Renal pelvis (tissue), 4 donors: Measurements from ENCODE around the gene SRCIN1. TPM values are rescaled to one million over a fixed set of nuclear protein-coding genes. Genes with fewer than 3 reads are reported as not detected.
"Not testable (repeated sequence)": the region's sequence is repeated elsewhere in the genome, so short reads cannot be mapped to it uniquely, and the experiment has no call there.

Experiments used
- DNase-seq: peaks from one replicate; pipeline ENCODE4 v3.0.0-alpha.2; 2013
- polyA plus RNA-seq, 3 donors: library from polyadenylated mRNA; unstranded; fragments of 120-200 nt; gene quantifications; one replicate each; pipeline ENCODE4 v1.2.1, GENCODE V29; 2013; ENCODE audit not compliant: insufficient read length in 3 of 3

The SRCIN1 gene
- polyA plus RNA-seq, 3 donors = 4.2 to 6.7 (median 6.2) TPM

GRCh38 chr17:38510421-38511149 is 95.2 kb downstream of the SRCIN1 start:
- DNase-seq = peak; percentile 50

GRCh38 chr17:38509772-38510420 is 95.9 kb downstream of the SRCIN1 start:
- DNase-seq = no peak

GRCh38 chr17:38508954-38509771 is 96.6 kb downstream of the SRCIN1 start:
- peak; percentile 87 for DNase-seq

GRCh38 chr17:38508570-38508950 is 97.2 kb downstream of the SRCIN1 start:
- no peak for DNase-seq

GRCh38 chr17:38507921-38508569 is 97.7 kb downstream of the SRCIN1 start:
- DNase-seq = no peak

GRCh38 chr17:38507436-38507835 is 98.3 kb downstream of the SRCIN1 start:
- no peak for DNase-seq

- DNase-seq = no peak
These were observed 101.5 kb downstream of the SRCIN1 start for GRCh38 chr17:38504216-38504615.

- not testable (repeated sequence) for DNase-seq
These were observed 102.4 kb downstream of the SRCIN1 start for GRCh38 chr17:38503286-38503913.

GRCh38 chr17:38501718-38502117 is 104.0 kb downstream of the SRCIN1 start:
- DNase-seq = not testable (repeated sequence)

- not testable (repeated sequence) for DNase-seq
These were observed 106.5 kb downstream of the SRCIN1 start for GRCh38 chr17:38499230-38499629.

- no peak for DNase-seq
These were observed 107.4 kb downstream of the SRCIN1 start for GRCh38 chr17:38498353-38498752.

GRCh38 chr17:38497656-38498055 is 108.1 kb downstream of the SRCIN1 start:
- not testable (repeated sequence) for DNase-seq

- not testable (repeated sequence) for DNase-seq
These were observed 111.6 kb downstream of the SRCIN1 start for GRCh38 chr17:38494152-38494551.

- peak; percentile 81 for DNase-seq
These were observed 113.4 kb downstream of the SRCIN1 start for GRCh38 chr17:38492067-38493040.

GRCh38 chr17:38491346-38492066 is 114.2 kb downstream of the SRCIN1 start:
- DNase-seq = not testable (repeated sequence)

- DNase-seq = not testable (repeated sequence)
These were observed 116.0 kb downstream of the SRCIN1 start for GRCh38 chr17:38489774-38490173.

- not testable (repeated sequence) for DNase-seq
These were observed 120.0 kb downstream of the SRCIN1 start for GRCh38 chr17:38485681-38486298.

GRCh38 chr17:38485146-38485468 is 120.6 kb downstream of the SRCIN1 start:
- no peak for DNase-seq
